ENCODE measurements around the gene AIMP1. TPM values are rescaled to one million over a fixed set of nuclear protein-coding genes. Genes with fewer than 3 reads are reported as not detected.

AIMP1 gene
- total RNA-seq, 1 experiment from 2014 or later: 52.5 TPM

DNA sequence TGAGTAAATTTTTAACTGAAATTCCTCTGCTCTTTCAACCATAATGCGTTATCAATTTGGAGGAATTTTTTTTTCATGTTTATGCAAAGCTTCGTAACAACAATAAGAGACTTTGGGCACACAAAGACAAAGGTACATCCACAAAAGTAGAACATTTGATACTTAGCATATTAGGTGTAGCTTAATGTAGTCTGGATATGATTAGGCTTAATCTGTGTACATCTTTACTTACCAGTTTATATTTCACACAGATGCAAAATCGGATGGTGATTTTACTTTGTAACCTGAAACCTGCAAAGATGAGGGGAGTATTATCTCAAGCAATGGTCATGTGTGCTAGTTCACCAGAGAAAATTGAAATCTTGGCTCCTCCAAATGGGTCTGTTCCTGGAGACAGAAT, 20.3 kb downstream of the AIMP1 start:
- ATAC-seq (no peak), DNase-seq (ENCODE audit: low spot score) (no peak)
- Mint-ChIP-seq H3K27ac (no peak overlapping the region), H3K36me3 (peaks cover 65% of the 10 kb centered on the region), H3K4me3 (no peak overlapping the region), H3K9me3 (peaks cover 16% of the 10 kb centered on the region), H3K27me3 (ENCODE audit: low read depth) (no peaks in the 10 kb centered on the region), H3K4me1 (no peaks in the 10 kb centered on the region)
- no peak for TF ChIP-seq ZNF512 (CRISPR knock-in tag; IDR thresholded peaks at IDR 0.05; ENCODE audit: borderline replicate concordance)
- TF ChIP-seq CDX4 (CRISPR knock-in tag; IDR thresholded peaks at IDR 0.05; ENCODE audit: borderline replicate concordance): no peak
- no peak for TF ChIP-seq FOXK1 (CRISPR knock-in tag; IDR thresholded peaks at IDR 0.05)
- TF ChIP-seq ZNF263 (CRISPR knock-in tag; IDR thresholded peaks at IDR 0.05; ENCODE audit: low read depth): no peak
- TF ChIP-seq TEAD4 (CRISPR knock-in tag; IDR thresholded peaks at IDR 0.05): no peak
- no peak for TF ChIP-seq JUN (CRISPR knock-in tag; IDR thresholded peaks at IDR 0.05)
- no peak for TF ChIP-seq PRRX2 (CRISPR knock-in tag; IDR thresholded peaks at IDR 0.05)
- TF ChIP-seq, protein P1, sequence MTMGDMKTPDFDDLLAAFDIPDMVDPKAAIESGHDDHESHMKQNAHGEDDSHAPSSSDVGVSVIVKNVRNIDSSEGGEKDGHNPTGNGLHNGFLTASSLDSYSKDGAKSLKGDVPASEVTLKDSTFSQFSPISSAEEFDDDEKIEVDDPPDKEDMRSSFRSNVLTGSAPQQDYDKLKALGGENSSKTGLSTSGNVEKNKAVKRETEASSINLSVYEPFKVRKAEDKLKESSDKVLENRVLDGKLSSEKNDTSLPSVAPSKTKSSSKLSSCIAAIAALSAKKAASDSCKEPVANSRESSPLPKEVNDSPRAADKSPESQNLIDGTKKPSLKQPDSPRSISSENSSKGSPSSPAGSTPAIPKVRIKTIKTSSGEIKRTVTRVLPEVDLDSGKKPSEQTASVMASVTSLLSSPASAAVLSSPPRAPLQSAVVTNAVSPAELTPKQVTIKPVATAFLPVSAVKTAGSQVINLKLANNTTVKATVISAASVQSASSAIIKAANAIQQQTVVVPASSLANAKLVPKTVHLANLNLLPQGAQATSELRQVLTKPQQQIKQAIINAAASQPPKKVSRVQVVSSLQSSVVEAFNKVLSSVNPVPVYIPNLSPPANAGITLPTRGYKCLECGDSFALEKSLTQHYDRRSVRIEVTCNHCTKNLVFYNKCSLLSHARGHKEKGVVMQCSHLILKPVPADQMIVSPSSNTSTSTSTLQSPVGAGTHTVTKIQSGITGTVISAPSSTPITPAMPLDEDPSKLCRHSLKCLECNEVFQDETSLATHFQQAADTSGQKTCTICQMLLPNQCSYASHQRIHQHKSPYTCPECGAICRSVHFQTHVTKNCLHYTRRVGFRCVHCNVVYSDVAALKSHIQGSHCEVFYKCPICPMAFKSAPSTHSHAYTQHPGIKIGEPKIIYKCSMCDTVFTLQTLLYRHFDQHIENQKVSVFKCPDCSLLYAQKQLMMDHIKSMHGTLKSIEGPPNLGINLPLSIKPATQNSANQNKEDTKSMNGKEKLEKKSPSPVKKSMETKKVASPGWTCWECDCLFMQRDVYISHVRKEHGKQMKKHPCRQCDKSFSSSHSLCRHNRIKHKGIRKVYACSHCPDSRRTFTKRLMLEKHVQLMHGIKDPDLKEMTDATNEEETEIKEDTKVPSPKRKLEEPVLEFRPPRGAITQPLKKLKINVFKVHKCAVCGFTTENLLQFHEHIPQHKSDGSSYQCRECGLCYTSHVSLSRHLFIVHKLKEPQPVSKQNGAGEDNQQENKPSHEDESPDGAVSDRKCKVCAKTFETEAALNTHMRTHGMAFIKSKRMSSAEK (CRISPR knock-in tag; IDR thresholded peaks at IDR 0.05; ENCODE audit: borderline replicate concordance): no peak
- TF ChIP-seq ATF3 (CRISPR knock-in tag; conservative IDR thresholded peaks at IDR 0.05): no peak
- TF ChIP-seq, protein P2, sequence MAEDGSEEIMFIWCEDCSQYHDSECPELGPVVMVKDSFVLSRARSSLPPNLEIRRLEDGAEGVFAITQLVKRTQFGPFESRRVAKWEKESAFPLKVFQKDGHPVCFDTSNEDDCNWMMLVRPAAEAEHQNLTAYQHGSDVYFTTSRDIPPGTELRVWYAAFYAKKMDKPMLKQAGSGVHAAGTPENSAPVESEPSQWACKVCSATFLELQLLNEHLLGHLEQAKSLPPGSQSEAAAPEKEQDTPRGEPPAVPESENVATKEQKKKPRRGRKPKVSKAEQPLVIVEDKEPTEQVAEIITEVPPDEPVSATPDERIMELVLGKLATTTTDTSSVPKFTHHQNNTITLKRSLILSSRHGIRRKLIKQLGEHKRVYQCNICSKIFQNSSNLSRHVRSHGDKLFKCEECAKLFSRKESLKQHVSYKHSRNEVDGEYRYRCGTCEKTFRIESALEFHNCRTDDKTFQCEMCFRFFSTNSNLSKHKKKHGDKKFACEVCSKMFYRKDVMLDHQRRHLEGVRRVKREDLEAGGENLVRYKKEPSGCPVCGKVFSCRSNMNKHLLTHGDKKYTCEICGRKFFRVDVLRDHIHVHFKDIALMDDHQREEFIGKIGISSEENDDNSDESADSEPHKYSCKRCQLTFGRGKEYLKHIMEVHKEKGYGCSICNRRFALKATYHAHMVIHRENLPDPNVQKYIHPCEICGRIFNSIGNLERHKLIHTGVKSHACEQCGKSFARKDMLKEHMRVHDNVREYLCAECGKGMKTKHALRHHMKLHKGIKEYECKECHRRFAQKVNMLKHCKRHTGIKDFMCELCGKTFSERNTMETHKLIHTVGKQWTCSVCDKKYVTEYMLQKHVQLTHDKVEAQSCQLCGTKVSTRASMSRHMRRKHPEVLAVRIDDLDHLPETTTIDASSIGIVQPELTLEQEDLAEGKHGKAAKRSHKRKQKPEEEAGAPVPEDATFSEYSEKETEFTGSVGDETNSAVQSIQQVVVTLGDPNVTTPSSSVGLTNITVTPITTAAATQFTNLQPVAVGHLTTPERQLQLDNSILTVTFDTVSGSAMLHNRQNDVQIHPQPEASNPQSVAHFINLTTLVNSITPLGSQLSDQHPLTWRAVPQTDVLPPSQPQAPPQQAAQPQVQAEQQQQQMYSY (CRISPR knock-in tag; IDR thresholded peaks at IDR 0.05): no peak
- no peak for TF ChIP-seq E2F1 (CRISPR knock-in tag; IDR thresholded peaks at IDR 0.05)
- ChIA-PET CTCF (no interaction called here), POLR2A (no interaction called here)

- DNase-seq (ENCODE audit: low spot score): no peak
- Mint-ChIP-seq H3K4me3 (no peak overlapping the region), H3K9me3 (peaks cover 16% of the 10 kb centered on the region), H3K4me1 (no peaks in the 10 kb centered on the region), H3K27me3 (ENCODE audit: low read depth) (no peaks in the 10 kb centered on the region), H3K36me3 (peaks cover 59% of the 10 kb centered on the region), H3K27ac (no peak overlapping the region)
- CTCF ChIA-PET: no interaction called here
- no peak for ATAC-seq
- POLR2A ChIA-PET: no interaction called here
- TF ChIP-seq ATF3 (CRISPR knock-in tag; conservative IDR thresholded peaks at IDR 0.05) (no peak), IRF2 (CRISPR knock-in tag; IDR thresholded peaks at IDR 0.05; ENCODE audit: borderline replicate concordance, low read depth) (no peak), ATF2 (CRISPR knock-in tag; IDR thresholded peaks at IDR 0.05; ENCODE audit: borderline replicate concordance, low read depth) (no peak), RORB (CRISPR knock-in tag; IDR thresholded peaks at IDR 0.05) (no peak)
- TF ChIP-seq, protein P2 (CRISPR knock-in tag; IDR thresholded peaks at IDR 0.05): no peak
Measured at GRCh38 chr4:106337916-106338315, 21.6 kb downstream of the AIMP1 start.
